H4 (cell line): ENCODE measurements around the gene PTGDR2. TPM values are rescaled to one million over a fixed set of nuclear protein-coding genes. Genes with fewer than 3 reads are reported as not detected.

Experiments used
- DNase-seq: peaks from one replicate; pipeline ENCODE4 v3.0.0-alpha.2; 2015; ENCODE audit warnings: low spot score
- total RNA-seq: library from RNA; depleted of rRNA; stranded (reverse); fragments of >200 nt; shearing (Covaris generic); gene quantifications from 2 replicates; pipeline ENCODE4 v1.2.3, GENCODE V29; 2014; rRNA removed

PTGDR2 gene
- total RNA-seq, 1 experiment from 2014 or later, result not detected

GRCh38 chr11:60809691-60810090, 46.1 kb downstream of the PTGDR2 start:
- no peak for DNase-seq

GRCh38 chr11:60809249-60809648, 46.5 kb downstream of the PTGDR2 start:
- DNase-seq, result no peak

- no peak for DNase-seq
Measured at GRCh38 chr11:60803273-60803936, 52.3 kb downstream of the PTGDR2 start.

- no peak for DNase-seq
Measured at GRCh38 chr11:60801194-60801593, 54.6 kb downstream of the PTGDR2 start.

Other genes starting within 250 kb of the PTGDR2 start
- 0.17 TPM in 1 of 2 replicates, not detected in the other for gene MS4A8, start 156.3 kb downstream of the PTGDR2 start, total RNA-seq
- gene MS4A18, start 131.2 kb downstream of the PTGDR2 start, total RNA-seq, result not detected in 2 replicates
- not detected in 2 replicates for gene MS4A15, start 99.1 kb downstream of the PTGDR2 start, total RNA-seq
- not detected in 2 replicates for gene MS4A10, start 70.6 kb downstream of the PTGDR2 start, total RNA-seq
- 12.4 and 12.7 TPM in 2 replicates for gene CCDC86, start 13.8 kb downstream of the PTGDR2 start, total RNA-seq
- 1.5 and 2.1 TPM in 2 replicates for gene ZP1, start 11.6 kb upstream of the PTGDR2 start, total RNA-seq
- gene PRPF19, start 50.6 kb upstream of the PTGDR2 start, total RNA-seq, result 92.3 and 106 TPM in 2 replicates
- 43.0 and 65.6 TPM in 2 replicates for gene TMEM109, start 58.2 kb upstream of the PTGDR2 start, total RNA-seq
- 28.6 and 39.0 TPM in 2 replicates for gene TMEM132A, start 68.5 kb upstream of the PTGDR2 start, total RNA-seq
- 4.9 and 5.8 TPM in 2 replicates for gene SLC15A3, start 96.2 kb upstream of the PTGDR2 start, total RNA-seq
- gene CD6, start 115.7 kb upstream of the PTGDR2 start, total RNA-seq, result not detected in 2 replicates
- not detected in 2 replicates for gene CD5, start 246.5 kb upstream of the PTGDR2 start, total RNA-seq